ACC112 (cell line): Measurements from ENCODE around the gene ZDHHC19.

Experiments
- H2AFZ ChIP-seq: fragments of 200-600 bp; sonication (generic); one replicate; pipeline ENCODE4 v1.6.0; 2017; ENCODE audit warnings: antibody characterized with exemption, low read length; ENCODE audit not compliant: unreplicated experiment
- H3K27ac ChIP-seq: fragments of 200-600 bp; sonication (generic); 2 replicates; pipeline ENCODE4 v1.5.1; 2014; ENCODE audit warnings: low read depth, mild to moderate bottlenecking, antibody characterized with exemption, low read length, moderate library complexity
- H3K27me3 ChIP-seq: fragments of 200-600 bp; sonication (generic); 2 replicates; pipeline ENCODE4 v1.6.1; 2014; ENCODE audit warnings: mild to moderate bottlenecking, antibody characterized with exemption, low read length, moderate library complexity, mixed read lengths; ENCODE audit not compliant: insufficient read depth
- H3K36me3 ChIP-seq: fragments of 200-600 bp; sonication (generic); 2 replicates; pipeline ENCODE4 v1.6.1; 2016; ENCODE audit warnings: mild to moderate bottlenecking, antibody characterized with exemption, low read length, moderate library complexity, mixed read lengths; ENCODE audit not compliant: insufficient read depth
- H3K4me1 ChIP-seq: fragments of 200-600 bp; sonication (generic); one replicate; pipeline ENCODE4 v1.6.1; 2016; ENCODE audit warnings: low read length, mixed read lengths; ENCODE audit not compliant: insufficient read depth, unreplicated experiment, control insufficient read depth
- H3K4me3 ChIP-seq: fragments of 200-600 bp; sonication (generic); 2 replicates; pipeline ENCODE4 v1.5.1; 2014; ENCODE audit warnings: mild to moderate bottlenecking, low read depth, low read length
- H3K79me2 ChIP-seq: fragments of 200-600 bp; sonication (generic); one replicate; pipeline ENCODE4 v1.6.0; 2016; ENCODE audit warnings: low read length; ENCODE audit not compliant: control insufficient read depth, unreplicated experiment, insufficient read depth

The ZDHHC19 gene

GRCh38 chr3:196198771-196199753, 12.1 kb downstream of the ZDHHC19 start:
- Histone ChIP-seq H3K36me3 (no peaks in the 10 kb centered on the region), H3K4me1 (no peaks in the 10 kb centered on the region), H3K4me3 (no peak overlapping the region), H3K27ac (no peak overlapping the region), H3K79me2 (no peaks in the 10 kb centered on the region), H2AFZ (no peak overlapping the region), H3K27me3 (no peaks in the 10 kb centered on the region)

GRCh38 chr3:196198081-196198675, 13.0 kb downstream of the ZDHHC19 start:
- H2AFZ ChIP-seq: no peak overlapping the region
- H3K79me2 ChIP-seq: no peaks in the 10 kb centered on the region
- H3K4me1 ChIP-seq: no peaks in the 10 kb centered on the region
- H3K27me3 ChIP-seq: no peaks in the 10 kb centered on the region
- no peaks in the 10 kb centered on the region for H3K36me3 ChIP-seq
- H3K27ac ChIP-seq: no peak overlapping the region
- H3K4me3 ChIP-seq: no peak overlapping the region

DNA sequence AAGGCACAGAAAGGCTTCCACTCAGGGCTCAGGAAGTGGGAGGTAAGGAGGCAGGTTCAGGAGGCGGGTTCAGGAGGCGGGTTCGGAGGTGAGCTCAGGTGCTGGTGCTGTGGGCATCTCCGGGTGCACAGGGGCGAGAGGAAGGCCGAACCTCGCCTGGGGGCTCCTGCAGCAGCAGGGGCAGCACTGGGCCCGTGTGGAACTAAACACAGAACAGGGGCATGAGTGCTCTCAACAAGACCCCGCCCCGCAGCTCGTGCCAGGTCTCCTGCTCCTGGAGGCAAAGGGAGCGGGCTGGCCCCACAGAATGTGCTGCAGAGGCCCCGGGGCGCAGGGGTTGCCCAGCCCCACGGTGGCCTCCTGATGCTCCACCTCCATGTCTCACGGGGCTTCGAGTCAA, 13.7 kb downstream of the ZDHHC19 start:
- Histone ChIP-seq H3K27ac (no peak overlapping the region), H3K4me3 (no peak overlapping the region), H2AFZ (no peak overlapping the region), H3K79me2 (no peaks in the 10 kb centered on the region), H3K36me3 (no peaks in the 10 kb centered on the region), H3K4me1 (no peaks in the 10 kb centered on the region), H3K27me3 (no peaks in the 10 kb centered on the region)

GRCh38 chr3:196195664-196196265, 15.4 kb downstream of the ZDHHC19 start:
- Histone ChIP-seq H2AFZ (no peak overlapping the region), H3K27ac (no peak overlapping the region), H3K4me1 (no peaks in the 10 kb centered on the region), H3K4me3 (no peak overlapping the region), H3K79me2 (no peaks in the 10 kb centered on the region), H3K27me3 (no peaks in the 10 kb centered on the region), H3K36me3 (no peaks in the 10 kb centered on the region)

DNA sequence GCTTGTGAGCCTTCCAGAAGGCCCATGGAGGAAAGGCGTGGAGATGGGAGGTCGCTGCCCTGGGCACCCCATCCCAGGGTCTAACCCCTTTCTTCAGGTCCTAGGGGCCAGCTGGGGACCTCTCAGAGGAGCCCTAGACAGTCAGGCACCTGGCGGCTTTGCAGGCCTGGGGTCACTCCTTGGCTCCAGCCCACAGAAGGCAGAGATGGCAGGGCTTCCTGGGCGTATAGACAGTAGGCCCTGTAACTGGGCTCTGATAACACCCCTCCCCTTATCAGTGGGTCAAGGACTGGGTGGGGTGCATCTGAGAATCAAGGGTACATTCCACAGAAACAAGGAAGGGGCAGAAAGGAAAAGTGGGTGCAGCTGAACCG, 16.7 kb downstream of the ZDHHC19 start:
- Histone ChIP-seq H3K27ac (no peak overlapping the region), H3K4me1 (no peaks in the 10 kb centered on the region), H3K4me3 (no peak overlapping the region), H3K36me3 (no peaks in the 10 kb centered on the region), H2AFZ (no peak overlapping the region), H3K79me2 (no peaks in the 10 kb centered on the region), H3K27me3 (no peaks in the 10 kb centered on the region)

- Histone ChIP-seq H3K36me3 (no peaks in the 10 kb centered on the region), H2AFZ (no peak overlapping the region), H3K4me3 (no peak overlapping the region), H3K27me3 (no peaks in the 10 kb centered on the region), H3K27ac (no peak overlapping the region), H3K79me2 (no peaks in the 10 kb centered on the region), H3K4me1 (no peaks in the 10 kb centered on the region)
These were observed 17.3 kb downstream of the ZDHHC19 start for GRCh38 chr3:196193736-196194541.

DNA sequence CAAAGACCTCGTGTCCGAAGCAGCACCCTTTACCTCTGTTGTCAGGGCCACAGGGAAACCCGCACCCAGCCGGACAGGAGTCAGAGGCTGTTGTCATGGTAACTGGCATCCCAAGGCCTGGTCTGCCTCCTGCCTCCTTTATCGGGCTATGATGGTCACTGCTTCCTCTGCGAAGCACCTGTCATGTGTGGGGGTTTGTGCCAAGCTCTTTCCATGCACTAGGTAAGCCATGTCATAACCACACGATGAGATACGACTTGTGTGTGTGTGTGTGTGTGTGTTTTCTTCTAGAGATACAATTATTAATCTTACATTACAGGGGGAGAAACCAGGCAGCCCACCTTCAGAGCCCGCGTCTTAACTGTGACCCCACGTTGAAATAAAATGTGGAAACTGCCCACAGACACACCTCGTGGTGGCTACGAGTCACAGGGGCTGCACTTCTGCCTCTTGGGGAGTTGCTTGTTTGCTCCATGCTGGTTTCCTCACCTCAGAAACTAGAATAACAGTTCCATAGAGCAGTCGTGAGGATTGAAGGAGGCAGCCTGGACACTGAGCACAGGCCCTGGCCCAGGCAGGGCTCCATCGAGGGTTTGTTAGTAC, 18.0 kb downstream of the ZDHHC19 start:
- Histone ChIP-seq H2AFZ (no peak overlapping the region), H3K27ac (no peak overlapping the region), H3K36me3 (no peaks in the 10 kb centered on the region), H3K27me3 (no peaks in the 10 kb centered on the region), H3K79me2 (no peaks in the 10 kb centered on the region), H3K4me3 (no peak overlapping the region), H3K4me1 (no peaks in the 10 kb centered on the region)

GRCh38 chr3:196192524-196193051, 18.6 kb downstream of the ZDHHC19 start:
- no peak overlapping the region for H3K27ac ChIP-seq
- H3K4me1 ChIP-seq: no peaks in the 10 kb centered on the region
- no peaks in the 10 kb centered on the region for H3K36me3 ChIP-seq
- no peak overlapping the region for H2AFZ ChIP-seq
- H3K79me2 ChIP-seq: no peaks in the 10 kb centered on the region
- no peak overlapping the region for H3K4me3 ChIP-seq
- H3K27me3 ChIP-seq: no peaks in the 10 kb centered on the region

DNA sequence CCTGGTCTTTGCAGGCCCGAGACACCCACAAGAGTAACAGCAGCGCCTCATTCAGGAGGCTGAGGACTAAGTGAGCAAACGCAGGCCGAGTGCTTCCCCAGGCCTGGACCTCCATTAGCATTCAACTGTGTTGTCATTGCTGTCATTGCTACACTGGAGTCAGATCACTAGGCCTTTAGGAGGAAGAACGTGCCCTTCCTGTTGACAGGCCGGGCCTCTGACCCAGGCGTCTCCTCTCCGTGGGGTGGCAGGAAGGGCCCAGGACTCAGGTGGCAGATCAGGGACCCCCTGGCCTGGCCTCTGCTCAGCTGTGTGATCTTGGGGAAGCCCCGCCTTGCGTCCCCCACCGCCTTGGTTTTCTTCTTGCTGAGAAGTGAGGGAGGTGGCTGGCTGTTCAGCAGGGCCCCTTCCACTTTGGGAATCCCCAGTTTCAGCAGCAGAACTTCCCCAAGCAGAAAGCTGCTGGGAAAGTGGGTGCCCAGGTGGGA, 19.1 kb downstream of the ZDHHC19 start:
- H3K79me2 ChIP-seq: no peaks in the 10 kb centered on the region
- no peak overlapping the region for H2AFZ ChIP-seq
- no peaks in the 10 kb centered on the region for H3K27me3 ChIP-seq
- H3K4me3 ChIP-seq: no peak overlapping the region
- no peaks in the 10 kb centered on the region for H3K4me1 ChIP-seq
- no peak overlapping the region for H3K27ac ChIP-seq
- no peaks in the 10 kb centered on the region for H3K36me3 ChIP-seq
